ENCODE data around the gene GCK.

GRCh38 chr7:44158096-44158872 is 31.0 kb downstream of the GCK start:
- TF ChIP-seq POLR2A (IDR thresholded peaks at IDR 0.05) (no peak), CTCF (IDR thresholded peaks at IDR 0.05) (no peak)
